Stomach (tissue), 9 donors: Measurements from ENCODE around the gene OR52M1. TPM values are rescaled to one million over a fixed set of nuclear protein-coding genes. Genes with fewer than 3 reads are reported as not detected.
"Not testable (repeated sequence)": the region's sequence is repeated elsewhere in the genome, so short reads cannot be mapped to it uniquely, and the experiment has no call there.

Experiments used
- DNase-seq, 2 donors: peaks; one replicate each; pipeline versions ENCODE4 v3.0.0 to v3.0.0-alpha.2; 2013 to 2019
- H3K27ac ChIP-seq, 5 donors: fragments of 200-600 bp in 4 of 5; sonication (generic) in 4 of 5; one replicate each; pipeline ENCODE4 v1.5.1; 2013 to 2019; ENCODE audit warnings: mild to moderate bottlenecking in 1 of 5, moderate library complexity in 1 of 5
- H3K27me3 ChIP-seq, 3 donors: fragments of 200-600 bp; sonication (generic); one replicate each; pipeline ENCODE4 v1.5.1; 2017 to 2019; ENCODE audit warnings: mixed run types in 1 of 3
- H3K36me3 ChIP-seq, 4 donors: fragments of 200-600 bp; sonication (generic); 1 replicate in 3 of 4; 2 replicates in 1 of 4; pipeline ENCODE4 v1.5.1; 2016 to 2019
- H3K4me1 ChIP-seq, 4 donors: fragments of 200-600 bp; sonication (generic); one replicate each; pipeline ENCODE4 v1.5.1; 2016 to 2019
- H3K4me3 ChIP-seq, 4 donors: fragments of 200-600 bp; sonication (generic) in 3 of 4; one replicate each; pipeline ENCODE4 v1.5.1; 2016 to 2019; ENCODE audit warnings: mild to moderate bottlenecking in 1 of 4
- H3K9me3 ChIP-seq, 4 donors: fragments of 200-600 bp; sonication (generic); one replicate each; pipeline ENCODE4 v1.5.1; 2016 to 2019
- EP300 ChIP-seq: sonication (generic); formaldehyde crosslinking; IDR thresholded peaks from one replicate; pipeline ENCODE4 v1.6.1; 2017; ENCODE audit warnings: antibody characterized with exemption
- POLR2A ChIP-seq, 4 donors: fragments of 450-650 bp; IDR thresholded peaks; one replicate each; pipeline ENCODE4 v1.6.1; 2016; ENCODE audit warnings: antibody characterized with exemption in 4 of 4, control low read depth in 2 of 4, mild to moderate bottlenecking in 1 of 4, moderate library complexity in 1 of 4
- POLR2AphosphoS5 ChIP-seq, 3 donors: sonication (generic); formaldehyde crosslinking; IDR thresholded peaks; one replicate each; pipeline ENCODE4 v1.6.1; 2016; ENCODE audit warnings: antibody characterized with exemption in 3 of 3
- whole genome bisulfite sequencing, 5 donors: extraction: QIAGEN DNeasy Blood & Tissue Kit in 3 of 5; methylation state at CpG; one replicate each; pipeline versions ENCODE4 v1.1.5 to v1.1.7; 2013 to 2018; 5-methylcytosine and 5-hydroxymethylcytosine counted together
- intact Hi-C: fragments of 100-400 bp; cut with DNase I; formaldehyde crosslinking; loops from one replicate; pipeline ENCODE4 v1.15.1; 2023; ENCODE audit warnings: low total_unique reads
- polyA plus RNA-seq, 3 donors: library from polyadenylated mRNA; stranded (reverse); fragments of 200-250 nt; gene quantifications; one replicate each; pipeline ENCODE4 v1.2.3, GENCODE V29; 2013
- total RNA-seq, 5 donors: library from RNA; depleted of rRNA; stranded (reverse); fragments of >200 nt; gene quantifications; one replicate each; pipeline versions ENCODE4 v1.1.0 to v1.2.3, GENCODE V29; 2014 to 2016
- TF ChIP-seq, protein P1 (sequence below), 7 experiments: fragments of 450-650 bp in 4 of 7; fragments of 200-600 bp in 3 of 7; sonication (generic) in 3 of 7; IDR thresholded peaks; one replicate each; pipeline ENCODE4 v1.5.1; 2016 to 2019; ENCODE audit warnings: antibody characterized with exemption in 7 of 7, control low read depth in 2 of 7, mild to moderate bottlenecking in 1 of 7
- donor health status: healthy with polysubstance abuse.
- donor health status: Bipolar disorder and iron deficiency.
- donor health status: healthy.

The OR52M1 gene
- total and polyA plus RNA-seq, 8 donors: not detected

DNA sequence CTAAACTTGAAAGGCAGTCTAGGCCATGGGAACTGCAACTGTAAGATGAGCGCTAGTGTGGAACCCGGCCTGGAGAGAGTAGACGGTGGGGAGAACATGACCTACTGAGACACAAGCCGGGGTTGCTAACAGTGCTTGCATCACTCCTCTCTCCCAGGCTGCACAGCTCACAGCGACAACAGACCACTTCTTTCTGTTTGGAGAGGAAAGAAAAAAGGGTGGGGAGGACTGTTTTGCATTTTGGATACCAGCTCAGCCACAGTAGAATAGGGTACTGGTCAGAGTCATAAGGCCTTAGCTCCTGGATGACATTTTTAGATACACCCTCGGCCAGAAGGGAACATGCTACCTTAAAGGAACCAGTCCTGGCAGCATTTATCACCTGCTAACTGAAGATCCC lies 22.2 kb upstream of the OR52M1 start:
- Histone ChIP-seq H3K4me1 (no peaks in the 10 kb centered on the region), H3K27me3 (peaks cover 0 to 10% (median 0%) of the 10 kb centered on the region in 3 donors), H3K27ac (no peak overlapping the region), H3K9me3 (no peaks in the 10 kb centered on the region), H3K4me3 (no peak overlapping the region), H3K36me3 (no peaks in the 10 kb centered on the region)
- intact Hi-C loops: no loop called here
- no peak for TF ChIP-seq POLR2AphosphoS5 (IDR thresholded peaks at IDR 0.05)
- TF ChIP-seq, protein P1, sequence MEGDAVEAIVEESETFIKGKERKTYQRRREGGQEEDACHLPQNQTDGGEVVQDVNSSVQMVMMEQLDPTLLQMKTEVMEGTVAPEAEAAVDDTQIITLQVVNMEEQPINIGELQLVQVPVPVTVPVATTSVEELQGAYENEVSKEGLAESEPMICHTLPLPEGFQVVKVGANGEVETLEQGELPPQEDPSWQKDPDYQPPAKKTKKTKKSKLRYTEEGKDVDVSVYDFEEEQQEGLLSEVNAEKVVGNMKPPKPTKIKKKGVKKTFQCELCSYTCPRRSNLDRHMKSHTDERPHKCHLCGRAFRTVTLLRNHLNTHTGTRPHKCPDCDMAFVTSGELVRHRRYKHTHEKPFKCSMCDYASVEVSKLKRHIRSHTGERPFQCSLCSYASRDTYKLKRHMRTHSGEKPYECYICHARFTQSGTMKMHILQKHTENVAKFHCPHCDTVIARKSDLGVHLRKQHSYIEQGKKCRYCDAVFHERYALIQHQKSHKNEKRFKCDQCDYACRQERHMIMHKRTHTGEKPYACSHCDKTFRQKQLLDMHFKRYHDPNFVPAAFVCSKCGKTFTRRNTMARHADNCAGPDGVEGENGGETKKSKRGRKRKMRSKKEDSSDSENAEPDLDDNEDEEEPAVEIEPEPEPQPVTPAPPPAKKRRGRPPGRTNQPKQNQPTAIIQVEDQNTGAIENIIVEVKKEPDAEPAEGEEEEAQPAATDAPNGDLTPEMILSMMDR (IDR thresholded peaks at IDR 0.05): no peak
- no peak for TF ChIP-seq POLR2A (IDR thresholded peaks at IDR 0.05)
- TF ChIP-seq EP300: no peak
- DNase-seq: no peak
- 71 to 89% (median 88%) methylated on average over 6 of the region's 6 CpGs for WGBS, 5 donors

- Histone ChIP-seq H3K36me3 (no peaks in the 10 kb centered on the region), H3K27me3 (peaks cover 0 to 10% (median 0%) of the 10 kb centered on the region in 3 donors), H3K4me1 (no peaks in the 10 kb centered on the region), H3K9me3 (no peaks in the 10 kb centered on the region), H3K27ac (no peak overlapping the region), H3K4me3 (no peak overlapping the region)
- no peak for DNase-seq
- WGBS, 5 donors: 57 to 95% (median 81%) methylated on average over 1 of the region's 1 CpG
- intact Hi-C loops: no loop called here
- TF ChIP-seq, protein P1 (IDR thresholded peaks at IDR 0.05): no peak
- TF ChIP-seq POLR2A (IDR thresholded peaks at IDR 0.05): no peak
- TF ChIP-seq EP300: no peak
- no peak for TF ChIP-seq POLR2AphosphoS5 (IDR thresholded peaks at IDR 0.05)
Observed at GRCh38 chr11:4523666-4524065, 21.3 kb upstream of the OR52M1 start.

GRCh38 chr11:4527926-4528325 lies 17.1 kb upstream of the OR52M1 start:
- DNase-seq: no peak
- H3K27me3 ChIP-seq: peaks cover 0 to 4% (median 0%) of the 10 kb centered on the region in 3 donors
- 90 to 96% (median 91%) methylated on average over 2 of the region's 2 CpGs for WGBS, 5 donors
- intact Hi-C loops: no loop called here
- no peak overlapping the region for H3K27ac ChIP-seq
- TF ChIP-seq POLR2A (IDR thresholded peaks at IDR 0.05): no peak
- TF ChIP-seq, protein P1 (IDR thresholded peaks at IDR 0.05): no peak
- TF ChIP-seq EP300: no peak
- TF ChIP-seq POLR2AphosphoS5 (IDR thresholded peaks at IDR 0.05): no peak
- no peaks in the 10 kb centered on the region for H3K9me3 ChIP-seq
- no peak overlapping the region for H3K4me3 ChIP-seq
- no peaks in the 10 kb centered on the region for H3K36me3 ChIP-seq
- peaks cover 0 to 3% (median 0%) of the 10 kb centered on the region in 4 donors for H3K4me1 ChIP-seq

DNA sequence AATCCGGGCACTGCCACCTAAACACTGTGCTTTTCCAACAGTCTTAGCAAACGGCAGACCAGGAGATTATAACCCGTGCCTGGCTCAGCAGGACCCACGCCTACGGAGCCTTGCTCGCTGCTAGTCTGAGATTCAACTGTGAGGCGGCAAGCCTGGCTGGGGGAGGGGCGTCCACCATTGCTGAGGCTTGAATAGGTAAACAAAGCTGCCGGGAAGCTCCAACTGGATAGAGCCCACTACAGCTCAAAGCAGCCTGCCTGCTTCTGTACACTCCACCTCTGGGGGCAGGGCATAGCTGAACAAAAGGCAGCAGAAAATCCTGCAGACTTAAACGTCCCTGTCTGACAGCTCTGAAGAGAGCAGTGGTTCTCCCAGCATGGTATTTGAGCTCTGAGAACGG lies 13.3 kb upstream of the OR52M1 start:
- 33 to 52% (median 44%) methylated on average over 10 to 11 of the region's 11 CpGs for WGBS, 5 donors
- H3K4me3 ChIP-seq, H3K36me3 ChIP-seq, intact Hi-C loops, H3K9me3 ChIP-seq, H3K4me1 ChIP-seq, DNase-seq, H3K27me3 ChIP-seq, H3K27ac ChIP-seq: not testable (repeated sequence)

DNA sequence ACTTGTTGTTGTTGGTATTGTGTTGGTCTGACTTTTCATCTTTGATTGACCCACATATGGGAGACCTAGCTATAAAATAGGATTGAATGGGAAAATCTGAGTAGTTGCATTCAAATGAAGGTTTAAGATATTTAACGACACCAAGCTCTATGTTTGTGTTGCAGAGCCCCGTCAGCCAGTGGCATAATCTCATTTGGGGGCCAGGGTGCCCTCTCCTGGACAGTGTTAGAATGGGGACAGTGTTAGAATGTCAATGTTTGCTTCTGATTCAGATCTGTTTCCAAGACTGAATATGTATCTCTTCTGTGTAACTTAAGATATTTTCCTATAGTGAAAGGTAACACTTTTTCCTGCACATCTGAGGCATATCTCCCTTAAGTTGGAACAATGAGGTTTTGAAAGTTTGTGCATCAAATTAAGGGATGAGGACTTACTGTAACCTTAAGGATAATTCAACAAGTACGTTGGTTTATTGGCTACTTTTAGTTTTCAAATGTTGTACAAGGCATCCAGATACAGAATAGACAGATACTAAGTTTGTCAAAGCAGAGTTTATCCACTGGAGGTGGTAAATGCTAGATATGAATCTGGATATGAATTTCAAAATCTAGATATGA lies 5.3 kb upstream of the OR52M1 start:
- H3K4me3 ChIP-seq: no peak overlapping the region
- WGBS, 5 donors: 19 to 27% (median 22%) methylated on average over 3 of the region's 3 CpGs
- intact Hi-C loops: loop anchor here (10.0 kb wide), 1 partner anchor 355 kb away; no protein-coding TSS in a partner anchor
- H3K4me1 ChIP-seq: peaks cover 0 to 6% (median 0%) of the 10 kb centered on the region in 4 donors
- H3K9me3 ChIP-seq: no peaks in the 10 kb centered on the region
- TF ChIP-seq, protein P1 (IDR thresholded peaks at IDR 0.05): peak in 4 of 7 experiments; percentile 53 to 63 (median 57)
- TF ChIP-seq POLR2AphosphoS5 (IDR thresholded peaks at IDR 0.05) (peak in 1 of 3 donors; percentile 13), POLR2A (IDR thresholded peaks at IDR 0.05) (no peak), EP300 (no peak)
- peak; percentile 60 to 73 for DNase-seq
- H3K27ac ChIP-seq: no peak overlapping the region
- H3K27me3 ChIP-seq: no peaks in the 10 kb centered on the region
- no peaks in the 10 kb centered on the region for H3K36me3 ChIP-seq
